Measurements from ENCODE around the gene CD82. TPM values are rescaled to one million over a fixed set of nuclear protein-coding genes. Genes with fewer than 3 reads are reported as not detected.

The CD82 gene
- total and polyA plus RNA-seq, 2 donors from 2014 or later: 59.3 to 94.4 TPM

GRCh38 chr11:44624761-44625221 lies 59.3 kb downstream of the CD82 start:
- TF ChIP-seq CTCF (IDR thresholded peaks at IDR 0.05; ENCODE audit: borderline replicate concordance, extremely low read depth, insufficient read depth): no peak
- Histone ChIP-seq H3K36me3 (ENCODE audit: control insufficient read depth in 2 of 3, insufficient read depth in 3 of 3, low read length in 3 of 3) (no peaks in the 10 kb centered on the region), H3K4me1 (ENCODE audit: control insufficient read depth in 2 of 3, insufficient read depth in 2 of 3, low read depth in 1 of 3, low read length in 3 of 3) (peaks cover 0 to 9% (median 0%) of the 10 kb centered on the region in 3 donors), H3K27me3 (ENCODE audit: control insufficient read depth, insufficient read depth, low read length) (no peaks in the 10 kb centered on the region), H3K9ac (ENCODE audit: low read length in 3 of 3) (no peak overlapping the region), H3K9me3 (ENCODE audit: control insufficient read depth in 2 of 3, insufficient read depth in 1 of 3, low read length in 3 of 3) (no peaks in the 10 kb centered on the region), H3K27ac (ENCODE audit: low read depth in 2 of 2, low read length in 2 of 2) (no peak overlapping the region), H3K4me3 (ENCODE audit: low read length in 3 of 3) (no peak overlapping the region)
- intact Hi-C loops (cut with DNase I): loop anchor here (5.0 kb wide), 1 partner anchor 288 kb away; no protein-coding TSS in a partner anchor
- FAIRE-seq: no peak
- peak in 2 of 5 donors; percentile 7 to 26 for DNase-seq

GRCh38 chr11:44625759-44626523 lies 60.5 kb downstream of the CD82 start:
- Histone ChIP-seq H3K4me1 (ENCODE audit: control insufficient read depth in 2 of 3, insufficient read depth in 2 of 3, low read depth in 1 of 3, low read length in 3 of 3) (peaks cover 0 to 9% (median 0%) of the 10 kb centered on the region in 3 donors), H3K27me3 (ENCODE audit: control insufficient read depth, insufficient read depth, low read length) (no peaks in the 10 kb centered on the region), H3K36me3 (ENCODE audit: control insufficient read depth in 2 of 3, insufficient read depth in 3 of 3, low read length in 3 of 3) (no peaks in the 10 kb centered on the region), H3K9me3 (ENCODE audit: control insufficient read depth in 2 of 3, insufficient read depth in 1 of 3, low read length in 3 of 3) (no peaks in the 10 kb centered on the region), H3K4me3 (ENCODE audit: low read length in 3 of 3) (no peak overlapping the region), H3K27ac (ENCODE audit: low read depth in 2 of 2, low read length in 2 of 2) (no peak overlapping the region), H3K9ac (ENCODE audit: low read length in 3 of 3) (no peak overlapping the region)
- FAIRE-seq (no peak), DNase-seq (peak in 2 of 5 donors; percentile 8 to 29)
- TF ChIP-seq CTCF (IDR thresholded peaks at IDR 0.05; ENCODE audit: borderline replicate concordance, extremely low read depth, insufficient read depth): no peak
- intact Hi-C loops (cut with DNase I): no loop called here

- no peak for FAIRE-seq
- H3K27ac ChIP-seq (ENCODE audit: low read depth in 2 of 2, low read length in 2 of 2): no peak overlapping the region
These were observed 61.2 kb downstream of the CD82 start for GRCh38 chr11:44626645-44627044.

More at GRCh38 chr11:44626645-44627044, 61.2 kb downstream of the CD82 start:
- H3K4me1 ChIP-seq (ENCODE audit: control insufficient read depth in 2 of 3, insufficient read depth in 2 of 3, low read depth in 1 of 3, low read length in 3 of 3): peaks cover 0 to 6% (median 0%) of the 10 kb centered on the region in 3 donors
- TF ChIP-seq CTCF (IDR thresholded peaks at IDR 0.05; ENCODE audit: borderline replicate concordance, extremely low read depth, insufficient read depth): no peak
- no peak overlapping the region for H3K4me3 ChIP-seq (ENCODE audit: low read length in 3 of 3)
- no peak overlapping the region for H3K9ac ChIP-seq (ENCODE audit: low read length in 3 of 3)
- DNase-seq: no peak
- no peaks in the 10 kb centered on the region for H3K9me3 ChIP-seq (ENCODE audit: control insufficient read depth in 2 of 3, insufficient read depth in 1 of 3, low read length in 3 of 3)
- no peaks in the 10 kb centered on the region for H3K36me3 ChIP-seq (ENCODE audit: control insufficient read depth in 2 of 3, insufficient read depth in 3 of 3, low read length in 3 of 3)
- H3K27me3 ChIP-seq (ENCODE audit: control insufficient read depth, insufficient read depth, low read length): no peaks in the 10 kb centered on the region
- intact Hi-C loops (cut with DNase I): no loop called here

Measured in kidney (tissue), 14 donors.